H9 (cell line): ENCODE measurements around the gene BSG. TPM values are rescaled to one million over a fixed set of nuclear protein-coding genes. Genes with fewer than 3 reads are reported as not detected.

ENCODE experiments used
- DNase-seq: peaks from one replicate; pipeline ENCODE4 v3.0.0-alpha.2; 2017
- H2AFZ ChIP-seq: one replicate; pipeline ENCODE4 v1.6.1; 2013; ENCODE audit warnings: mild to moderate bottlenecking, low read length, control low read depth, moderate library complexity
- H2AK5ac ChIP-seq: 2 replicates; pipeline ENCODE4 v1.6.1; 2013; ENCODE audit warnings: low read length, control low read depth, mixed read lengths; ENCODE audit not compliant: insufficient read length
- H2BK120ac ChIP-seq: one replicate; pipeline ENCODE4 v1.6.1; 2013; ENCODE audit warnings: low read depth, mild to moderate bottlenecking, low read length, control low read depth, inconsistent platforms; ENCODE audit not compliant: poor library complexity, severe bottlenecking
- H2BK12ac ChIP-seq: 2 replicates; pipeline ENCODE4 v1.6.1; 2013; ENCODE audit warnings: low read length, control low read depth, mixed read lengths, low read depth; ENCODE audit not compliant: insufficient read length
- H2BK15ac ChIP-seq: 2 replicates; pipeline ENCODE4 v1.6.1; 2013; ENCODE audit warnings: low read depth, low read length, control low read depth
- H2BK20ac ChIP-seq: one replicate; pipeline ENCODE4 v1.6.1; 2013; ENCODE audit warnings: low read depth, mild to moderate bottlenecking, low read length, control low read depth, inconsistent platforms; ENCODE audit not compliant: poor library complexity, severe bottlenecking
- H2BK5ac ChIP-seq: 2 replicates; pipeline ENCODE4 v1.6.1; 2013; ENCODE audit warnings: low read length, control low read depth, mixed read lengths; ENCODE audit not compliant: insufficient read length
- H3K14ac ChIP-seq: 2 replicates; pipeline ENCODE4 v1.6.1; 2013; ENCODE audit warnings: low read length, control low read depth; ENCODE audit not compliant: insufficient read depth
- H3K18ac ChIP-seq: 2 replicates; pipeline ENCODE4 v1.6.1; 2013; ENCODE audit warnings: low read depth, mild to moderate bottlenecking, mixed read lengths, low read length, control low read depth; ENCODE audit not compliant: insufficient read length
- H3K23ac ChIP-seq: 2 replicates; pipeline ENCODE4 v1.6.1; 2013; ENCODE audit warnings: low read length, control low read depth, mixed read lengths, low read depth; ENCODE audit not compliant: insufficient read length
- H3K23me2 ChIP-seq: 2 replicates; pipeline ENCODE4 v1.6.1; 2013; ENCODE audit warnings: low read depth, mild to moderate bottlenecking, mixed read lengths, low read length, control low read depth; ENCODE audit not compliant: insufficient read length, poor library complexity, severe bottlenecking
- H3K27ac ChIP-seq: 2 replicates; pipeline ENCODE4 v1.5.1; 2013; ENCODE audit warnings: low read length, control low read depth, mixed read lengths, low read depth; ENCODE audit not compliant: insufficient read length
- H3K27me3 ChIP-seq: 2 replicates; pipeline ENCODE4 v1.6.1; 2013; ENCODE audit warnings: low read length, control low read depth, inconsistent platforms; ENCODE audit not compliant: insufficient read depth
- H3K4ac ChIP-seq: 2 replicates; pipeline ENCODE4 v1.6.1; 2013; ENCODE audit warnings: low read depth, mild to moderate bottlenecking, control low read depth, inconsistent platforms, low read length, moderate library complexity
- H3K4me1 ChIP-seq: 2 replicates; pipeline ENCODE4 v1.6.1; 2013; ENCODE audit warnings: low read length, control low read depth, inconsistent platforms; ENCODE audit not compliant: insufficient read depth
- H3K4me2 ChIP-seq: 2 replicates; pipeline ENCODE4 v1.6.1; 2013; ENCODE audit warnings: low read length, control low read depth, mixed read lengths; ENCODE audit not compliant: insufficient read length, insufficient read depth
- H3K56ac ChIP-seq: 2 replicates; pipeline ENCODE4 v1.6.1; 2013; ENCODE audit warnings: low read depth, mild to moderate bottlenecking, mixed read lengths, low read length, control low read depth; ENCODE audit not compliant: insufficient read length
- H3K79me1 ChIP-seq: 2 replicates; pipeline ENCODE4 v1.6.1; 2013; ENCODE audit warnings: low read depth, mild to moderate bottlenecking, moderate library complexity, low read length, control low read depth, inconsistent platforms; ENCODE audit not compliant: insufficient read depth, poor library complexity, severe bottlenecking
- H3K79me2 ChIP-seq: 2 replicates; pipeline ENCODE4 v1.6.1; 2013; ENCODE audit warnings: low read length, control low read depth, inconsistent platforms; ENCODE audit not compliant: insufficient read depth
- H3K9ac ChIP-seq: 2 replicates; pipeline ENCODE4 v1.6.1; 2013; ENCODE audit warnings: low read length, control low read depth, mixed read lengths; ENCODE audit not compliant: insufficient read length; ENCODE audit errors: extremely low read depth
- H3K9me3 ChIP-seq: one replicate; pipeline ENCODE4 v1.6.1; 2013; ENCODE audit warnings: low read depth, low read length, inconsistent platforms; ENCODE audit not compliant: control insufficient read depth
- H3T11ph ChIP-seq: one replicate; pipeline ENCODE4 v1.6.1; 2013; ENCODE audit warnings: mild to moderate bottlenecking, low read length, control low read depth, inconsistent platforms
- H4K20me1 ChIP-seq: one replicate; pipeline ENCODE4 v1.6.1; 2013; ENCODE audit not compliant: control insufficient read depth, insufficient read length, insufficient read depth
- H4K5ac ChIP-seq: 2 replicates; pipeline ENCODE4 v1.6.1; 2013; ENCODE audit warnings: low read depth, mild to moderate bottlenecking, mixed read lengths, low read length, control low read depth; ENCODE audit not compliant: insufficient read length
- H4K8ac ChIP-seq: replicated peaks from 2 replicates; pipeline ENCODE4 v1.6.1; 2013; ENCODE audit warnings: low read length, control low read depth, mixed read lengths, low read depth; ENCODE audit not compliant: insufficient read length
- H4K91ac ChIP-seq: 2 replicates; pipeline ENCODE4 v1.6.1; 2013; ENCODE audit warnings: low read depth, mild to moderate bottlenecking, moderate library complexity, mixed read lengths, low read length, control low read depth; ENCODE audit not compliant: insufficient read length
- H3K27ac Mint-ChIP-seq, 3 experiments: 2 replicates in 2 of 3; 3 replicates in 1 of 3; pipeline ENCODE4 v1.8.0; 2020 to 2021; ENCODE audit warnings: mixed read lengths in 3 of 3, mild to moderate bottlenecking in 1 of 3, moderate library complexity in 1 of 3
- H3K27me3 Mint-ChIP-seq: 2 replicates; pipeline ENCODE4 v1.8.0; 2021; ENCODE audit warnings: low read depth, mild to moderate bottlenecking, moderate library complexity, mixed read lengths
- H3K36me3 Mint-ChIP-seq, 3 experiments: 2 replicates in 2 of 3; 3 replicates in 1 of 3; pipeline ENCODE4 v1.8.0; 2020 to 2021; ENCODE audit warnings: low read depth in 3 of 3, mixed read lengths in 3 of 3; ENCODE audit not compliant: insufficient read depth in 1 of 3
- H3K4me1 Mint-ChIP-seq, 2 experiments: 2 replicates each; pipeline ENCODE4 v1.8.0; 2020; ENCODE audit warnings: mixed read lengths in 2 of 2
- H3K4me3 Mint-ChIP-seq, 2 experiments: 2 replicates in 1 of 2; 3 replicates in 1 of 2; pipeline ENCODE4 v1.8.0; 2020 to 2021; ENCODE audit warnings: mild to moderate bottlenecking in 2 of 2, mixed read lengths in 2 of 2, moderate library complexity in 1 of 2
- H3K9me3 Mint-ChIP-seq, 2 experiments: 2 replicates in 1 of 2; 3 replicates in 1 of 2; pipeline ENCODE4 v1.8.0; 2020; ENCODE audit warnings: mild to moderate bottlenecking in 2 of 2, mixed read lengths in 2 of 2, moderate library complexity in 1 of 2
- CTCF ChIP-seq: fragments of 200-600 bp; sonication (generic); conservative IDR thresholded peaks from 3 replicates; pipeline ENCODE4 v1.8.0; 2021; ENCODE audit warnings: antibody characterized with exemption, mild to moderate bottlenecking
- WGBS: extraction: QIAGEN DNeasy Blood & Tissue Kit; methylation state at CpG from one replicate; pipeline ENCODE4 v1.1.7; 2013; ENCODE audit warnings: missing lambda C conversion rate, low lambda C conversion rate, mixed read lengths; ENCODE audit not compliant: insufficient read length; ENCODE audit errors: extremely low coverage; 5-methylcytosine and 5-hydroxymethylcytosine counted together
- total RNA-seq: library from RNA; stranded (reverse); gene quantifications from 2 replicates; pipeline ENCODE4 v1.2.1, GENCODE V29; 2021

BSG gene
- total RNA-seq, 1 experiment from 2014 or later: 715 TPM

GRCh38 chr19:610071-610800, 37.8 kb downstream of the BSG start:
- no peak overlapping the region for H3K23ac ChIP-seq
- H3K79me2 ChIP-seq: no peaks in the 10 kb centered on the region
- no peak overlapping the region for H3K56ac ChIP-seq
- whole genome bisulfite sequencing: no CpG with 5 or more reads among the region's 38 CpGs
- H3K36me3 Mint-ChIP-seq: peaks cover 15 to 30% (median 24%) of the 10 kb centered on the region in 3 experiments
- no peak for TF ChIP-seq CTCF
- no peaks in the 10 kb centered on the region for H3K9me3 ChIP-seq
- no peak overlapping the region; a peak in 1 of 7 replicates for H3K27ac Mint-ChIP-seq
- no peaks in the 10 kb centered on the region for H4K20me1 ChIP-seq
- no peak overlapping the region for H3T11ph ChIP-seq
- no peaks in the 10 kb centered on the region for H3K9me3 Mint-ChIP-seq
- no peak overlapping the region for H2BK120ac ChIP-seq
- H4K5ac ChIP-seq: no peak overlapping the region
- no peak overlapping the region for H4K8ac ChIP-seq
- no peak overlapping the region for H4K91ac ChIP-seq
- no peak overlapping the region for H3K4me2 ChIP-seq
- H2BK12ac ChIP-seq: no peak overlapping the region
- H2BK5ac ChIP-seq: no peak overlapping the region
- H3K23me2 ChIP-seq: no peaks in the 10 kb centered on the region
- no peak overlapping the region for H2BK20ac ChIP-seq
- no peak for DNase-seq
- no peak overlapping the region for H3K27ac ChIP-seq
- H2AK5ac ChIP-seq: no peak overlapping the region
- H3K4me1 Mint-ChIP-seq: peaks cover 3 to 4% of the 10 kb centered on the region in 2 experiments; a peak in 1 of 4 replicates
- no peaks in the 10 kb centered on the region for H3K27me3 ChIP-seq
- no peaks in the 10 kb centered on the region for H3K79me1 ChIP-seq
- H3K9ac ChIP-seq: no peak overlapping the region
- no peak overlapping the region for H2AFZ ChIP-seq
- H3K4me3 Mint-ChIP-seq: no peak overlapping the region
- no peak overlapping the region; the same call in 1 of the 2 replicates for H3K14ac ChIP-seq
- H3K27me3 Mint-ChIP-seq: no peaks in the 10 kb centered on the region
- H2BK15ac ChIP-seq: no peak overlapping the region
- no peak overlapping the region for H3K4ac ChIP-seq
- no peaks in the 10 kb centered on the region for H3K4me1 ChIP-seq
- no peak overlapping the region for H3K18ac ChIP-seq
